ENCODE results near the gene MAN2A1. TPM values are rescaled to one million over a fixed set of nuclear protein-coding genes. Genes with fewer than 3 reads are reported as not detected.

MAN2A1 gene
- total RNA-seq, 1 experiment from 2014 or later: 21.8 TPM

GRCh38 chr5:109873687-109874086 is 184.0 kb downstream of the MAN2A1 start:
- H3K4me1 ChIP-seq (ENCODE audit: insufficient read depth, low read length): peaks cover 30% of the 10 kb centered on the region
- H3K9me3 ChIP-seq (ENCODE audit: low read length): no peaks in the 10 kb centered on the region
- H3K9me2 ChIP-seq (replicated peaks; ENCODE audit: low read length): no peaks in the 10 kb centered on the region
- no peaks in the 10 kb centered on the region for H3K36me3 ChIP-seq (ENCODE audit: low read depth, low read length)
- TF ChIP-seq EZH2phosphoT487 (IDR thresholded peaks at IDR 0.05; ENCODE audit: borderline replicate concordance, low read length): no peak
- TF ChIP-seq EZH2 (IDR thresholded peaks at IDR 0.05; ENCODE audit: low read length, unreplicated experiment): no peak
- TF ChIP-seq, protein P1, sequence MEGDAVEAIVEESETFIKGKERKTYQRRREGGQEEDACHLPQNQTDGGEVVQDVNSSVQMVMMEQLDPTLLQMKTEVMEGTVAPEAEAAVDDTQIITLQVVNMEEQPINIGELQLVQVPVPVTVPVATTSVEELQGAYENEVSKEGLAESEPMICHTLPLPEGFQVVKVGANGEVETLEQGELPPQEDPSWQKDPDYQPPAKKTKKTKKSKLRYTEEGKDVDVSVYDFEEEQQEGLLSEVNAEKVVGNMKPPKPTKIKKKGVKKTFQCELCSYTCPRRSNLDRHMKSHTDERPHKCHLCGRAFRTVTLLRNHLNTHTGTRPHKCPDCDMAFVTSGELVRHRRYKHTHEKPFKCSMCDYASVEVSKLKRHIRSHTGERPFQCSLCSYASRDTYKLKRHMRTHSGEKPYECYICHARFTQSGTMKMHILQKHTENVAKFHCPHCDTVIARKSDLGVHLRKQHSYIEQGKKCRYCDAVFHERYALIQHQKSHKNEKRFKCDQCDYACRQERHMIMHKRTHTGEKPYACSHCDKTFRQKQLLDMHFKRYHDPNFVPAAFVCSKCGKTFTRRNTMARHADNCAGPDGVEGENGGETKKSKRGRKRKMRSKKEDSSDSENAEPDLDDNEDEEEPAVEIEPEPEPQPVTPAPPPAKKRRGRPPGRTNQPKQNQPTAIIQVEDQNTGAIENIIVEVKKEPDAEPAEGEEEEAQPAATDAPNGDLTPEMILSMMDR (conservative IDR thresholded peaks at IDR 0.05; ENCODE audit: low read depth, low read length): no peak
- intact Hi-C loops (cut with micrococcal nuclease): no loop called here
- H3K9ac ChIP-seq (ENCODE audit: low read length): no peak overlapping the region
- no peaks in the 10 kb centered on the region for H3K79me2 ChIP-seq (ENCODE audit: low read length)
- POLR2A ChIA-PET (ENCODE audit: unreplicated experiment): no interaction called here
- H3K27ac ChIP-seq (ENCODE audit: low read length): no peak overlapping the region
- H3K4me2 ChIP-seq (ENCODE audit: low read length): no peak overlapping the region
- CTCF ChIA-PET: no interaction called here
- H3K27me3 ChIP-seq (ENCODE audit: low read length): no peaks in the 10 kb centered on the region
- no peaks in the 10 kb centered on the region for H4K20me1 ChIP-seq (ENCODE audit: low read length)
- ATAC-seq (no peak), DNase-seq (no peak)
- no peaks in the 10 kb centered on the region for H3F3A ChIP-seq (ENCODE audit: low read length, unreplicated experiment)
- H3K4me3 ChIP-seq (ENCODE audit: low read length): no peak overlapping the region
- no TSS peak for BruUV-seq (replicated peaks)
- H2AFZ ChIP-seq (ENCODE audit: low read length): no peak overlapping the region

DNA sequence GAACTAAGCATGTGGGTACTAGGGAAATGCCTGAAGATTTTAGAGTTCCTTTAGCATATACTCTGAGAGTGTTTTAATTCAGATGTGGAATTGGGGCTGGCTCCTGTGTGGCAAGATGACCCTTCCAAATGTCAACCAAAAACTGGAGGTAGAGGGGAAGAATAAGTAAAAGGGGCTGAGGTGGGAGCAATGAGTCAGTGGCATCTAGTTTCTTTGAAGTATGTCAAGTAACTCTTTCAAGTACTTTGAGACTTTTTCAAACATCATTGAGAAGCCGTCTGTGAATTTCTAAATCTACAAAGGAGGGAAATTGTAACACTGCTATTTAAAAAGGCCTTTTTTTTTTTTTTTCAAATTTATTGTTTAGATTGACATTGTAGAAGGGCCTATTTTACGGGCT is 184.4 kb downstream of the MAN2A1 start:
- POLR2A ChIA-PET (ENCODE audit: unreplicated experiment): no interaction called here
- no TSS peak for BruUV-seq (replicated peaks)
- no peaks in the 10 kb centered on the region for H4K20me1 ChIP-seq (ENCODE audit: low read length)
- CTCF ChIA-PET: no interaction called here
- H3F3A ChIP-seq (ENCODE audit: low read length, unreplicated experiment): no peaks in the 10 kb centered on the region
- TF ChIP-seq EZH2phosphoT487 (IDR thresholded peaks at IDR 0.05; ENCODE audit: borderline replicate concordance, low read length) (no peak), EZH2 (IDR thresholded peaks at IDR 0.05; ENCODE audit: low read length, unreplicated experiment) (no peak)
- TF ChIP-seq, protein P1 (conservative IDR thresholded peaks at IDR 0.05; ENCODE audit: low read depth, low read length): no peak
- H3K4me3 ChIP-seq (ENCODE audit: low read length): no peak overlapping the region
- H2AFZ ChIP-seq (ENCODE audit: low read length): no peak overlapping the region
- no peaks in the 10 kb centered on the region for H3K9me3 ChIP-seq (ENCODE audit: low read length)
- H3K4me2 ChIP-seq (ENCODE audit: low read length): no peak overlapping the region
- ATAC-seq (no peak), DNase-seq (no peak)
- intact Hi-C loops (cut with micrococcal nuclease): no loop called here
- peaks cover 29% of the 10 kb centered on the region for H3K4me1 ChIP-seq (ENCODE audit: insufficient read depth, low read length)
- no peaks in the 10 kb centered on the region for H3K79me2 ChIP-seq (ENCODE audit: low read length)
- H3K27ac ChIP-seq (ENCODE audit: low read length): no peak overlapping the region
- H3K9ac ChIP-seq (ENCODE audit: low read length): no peak overlapping the region
- no peaks in the 10 kb centered on the region for H3K36me3 ChIP-seq (ENCODE audit: low read depth, low read length)
- H3K27me3 ChIP-seq (ENCODE audit: low read length): no peaks in the 10 kb centered on the region
- H3K9me2 ChIP-seq (replicated peaks; ENCODE audit: low read length): no peaks in the 10 kb centered on the region

GRCh38 chr5:109876030-109876725 is 186.5 kb downstream of the MAN2A1 start:
- H3K4me3 ChIP-seq (ENCODE audit: low read length): no peak overlapping the region
- POLR2A ChIA-PET (ENCODE audit: unreplicated experiment): no interaction called here
- H3K27me3 ChIP-seq (ENCODE audit: low read length): no peaks in the 10 kb centered on the region
- peak overlapping the region; percentile 83 for H3K27ac ChIP-seq (ENCODE audit: low read length)
- no peaks in the 10 kb centered on the region for H3K9me2 ChIP-seq (replicated peaks; ENCODE audit: low read length)
- H3K4me1 ChIP-seq (ENCODE audit: insufficient read depth, low read length): peaks cover 26% of the 10 kb centered on the region
- peak overlapping the region; percentile 63 for H3K4me2 ChIP-seq (ENCODE audit: low read length)
- no TSS peak for BruUV-seq (replicated peaks)
- H3K9ac ChIP-seq (ENCODE audit: low read length): no peak overlapping the region
- CTCF ChIA-PET: no interaction called here
- intact Hi-C loops (cut with micrococcal nuclease): no loop called here
- TF ChIP-seq EZH2 (IDR thresholded peaks at IDR 0.05; ENCODE audit: low read length, unreplicated experiment) (no peak), EZH2phosphoT487 (IDR thresholded peaks at IDR 0.05; ENCODE audit: borderline replicate concordance, low read length) (no peak)
- TF ChIP-seq, protein P1 (conservative IDR thresholded peaks at IDR 0.05; ENCODE audit: low read depth, low read length): no peak
- DNase-seq (no peak), ATAC-seq (no peak)
- H4K20me1 ChIP-seq (ENCODE audit: low read length): no peaks in the 10 kb centered on the region
- no peak overlapping the region for H2AFZ ChIP-seq (ENCODE audit: low read length)
- H3K9me3 ChIP-seq (ENCODE audit: low read length): no peaks in the 10 kb centered on the region
- H3K79me2 ChIP-seq (ENCODE audit: low read length): no peaks in the 10 kb centered on the region
- no peaks in the 10 kb centered on the region for H3F3A ChIP-seq (ENCODE audit: low read length, unreplicated experiment)
- no peaks in the 10 kb centered on the region for H3K36me3 ChIP-seq (ENCODE audit: low read depth, low read length)
